DMS79 (cell line): ENCODE results near the gene IFT88.

Experiments
- DNase-seq: peaks from one replicate; lab custom pipeline; 2025; lab: John Stamatoyannopoulos, UW

The IFT88 gene

DNA sequence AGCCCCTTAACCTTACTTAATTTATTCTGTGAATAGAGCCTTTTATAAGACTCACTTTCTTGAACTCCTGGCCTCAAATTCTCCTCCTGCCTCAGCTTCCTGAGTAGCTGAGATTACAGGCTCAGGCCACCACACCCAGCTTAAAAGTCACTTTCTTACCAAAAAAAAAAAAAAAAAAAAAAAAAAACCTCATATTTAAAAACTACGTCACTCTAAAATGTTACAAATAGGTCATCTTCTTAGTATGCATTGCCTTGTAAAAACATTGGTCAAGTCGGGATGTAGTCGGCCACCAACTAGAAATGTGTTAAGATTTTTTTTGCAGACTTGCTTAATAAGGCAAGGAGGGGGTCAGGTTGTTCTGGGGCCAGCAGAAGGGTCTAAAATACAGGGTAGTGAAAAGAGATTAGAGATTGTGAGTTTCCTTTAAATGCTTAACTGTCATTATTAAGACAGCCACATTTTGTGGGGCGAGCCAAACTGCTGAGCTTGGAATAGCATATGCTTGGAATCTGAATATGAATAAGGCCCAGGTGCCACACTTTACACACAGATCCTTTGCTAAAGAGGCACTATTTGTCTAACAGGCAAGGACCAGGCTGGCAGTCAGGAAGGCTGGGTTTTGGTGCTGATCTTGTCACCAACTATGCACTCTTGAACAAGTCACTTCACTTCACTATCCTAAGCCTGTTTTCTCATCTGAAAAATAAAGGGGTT lies 120.1 kb downstream of the IFT88 start:
- DNase-seq, result no peak

DNA sequence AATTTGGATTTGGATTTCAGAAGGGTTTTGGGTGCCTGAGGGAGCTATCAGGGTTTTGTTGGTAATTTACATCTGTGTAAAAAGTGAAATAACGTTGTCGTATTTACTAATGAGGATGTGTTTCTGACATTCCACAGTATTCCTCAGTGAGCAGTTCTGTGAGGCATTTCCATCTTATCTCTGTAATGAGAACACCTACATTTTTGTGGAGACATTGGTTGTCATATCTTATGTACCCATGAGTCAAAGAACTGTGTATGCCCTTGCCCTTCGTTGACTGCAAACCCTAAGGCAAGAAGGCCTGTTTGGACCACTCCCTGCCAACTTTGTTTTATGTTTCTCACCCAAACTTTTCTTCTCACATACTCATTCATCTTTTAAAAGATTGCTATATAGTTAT lies 122.3 kb downstream of the IFT88 start:
- DNase-seq, result no peak

GRCh38 chr13:20691616-20692015 lies 124.7 kb downstream of the IFT88 start:
- DNase-seq, result no peak

- DNase-seq, result no peak
These were observed 129.1 kb downstream of the IFT88 start for GRCh38 chr13:20696073-20696472.

GRCh38 chr13:20699715-20700114 lies 132.8 kb downstream of the IFT88 start:
- no peak for DNase-seq

GRCh38 chr13:20700288-20700687 lies 133.3 kb downstream of the IFT88 start:
- DNase-seq, result no peak

DNA sequence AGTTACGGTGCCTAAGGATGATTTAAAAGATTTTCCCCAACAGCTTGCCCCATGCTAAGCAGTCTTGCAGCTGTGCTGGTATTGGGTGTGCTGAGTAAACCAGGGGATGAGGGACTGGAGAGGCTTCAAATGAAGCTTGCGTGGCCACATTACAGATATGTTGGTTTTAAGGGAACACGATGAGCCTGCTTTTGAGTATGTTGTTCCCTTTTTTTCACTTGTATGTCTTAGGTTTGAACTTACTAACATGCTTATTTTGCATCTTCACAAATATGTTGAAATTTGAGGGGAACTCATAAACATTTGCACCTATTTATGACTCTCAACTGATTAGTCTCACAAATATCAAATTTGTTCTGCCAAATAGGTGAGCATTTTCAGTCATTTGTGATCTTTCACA lies 134.5 kb downstream of the IFT88 start:
- no peak for DNase-seq

GRCh38 chr13:20702530-20702914 lies 135.6 kb downstream of the IFT88 start:
- DNase-seq, result no peak

- no peak for DNase-seq
These were observed 136.2 kb downstream of the IFT88 start, which contains the start of gene IL17D for GRCh38 chr13:20702915-20703779. Gene IL17D, plus strand, starts transcription at chr13:20703699. Its CDS starts 303 bp downstream, at chr13:20704002.

DNA sequence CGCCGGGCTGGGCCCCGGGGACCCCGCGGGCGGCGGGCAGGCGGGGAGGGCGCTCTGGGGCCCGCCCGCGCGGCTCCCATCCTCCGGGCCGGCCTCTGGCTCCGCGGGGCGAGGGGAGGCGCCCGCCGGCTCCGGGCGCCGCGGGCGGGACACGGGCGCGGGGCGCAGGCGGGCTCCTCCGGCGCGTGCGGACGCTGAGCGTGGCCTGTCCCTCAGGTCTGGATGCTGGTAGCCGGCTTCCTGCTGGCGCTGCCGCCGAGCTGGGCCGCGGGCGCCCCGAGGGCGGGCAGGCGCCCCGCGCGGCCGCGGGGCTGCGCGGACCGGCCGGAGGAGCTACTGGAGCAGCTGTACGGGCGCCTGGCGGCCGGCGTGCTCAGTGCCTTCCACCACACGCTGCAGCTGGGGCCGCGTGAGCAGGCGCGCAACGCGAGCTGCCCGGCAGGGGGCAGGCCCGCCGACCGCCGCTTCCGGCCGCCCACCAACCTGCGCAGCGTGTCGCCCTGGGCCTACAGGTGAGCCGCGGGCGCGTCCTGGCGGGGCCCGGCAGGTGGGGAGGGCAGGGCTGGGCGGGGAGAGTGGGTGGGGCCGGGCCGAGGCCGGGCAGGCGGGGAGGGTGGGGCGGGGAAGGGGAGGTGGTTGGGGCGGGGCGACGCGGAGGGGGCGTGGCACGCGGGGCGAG lies 137.0 kb downstream of the IFT88 start:
- DNase-seq, result no peak

DNA sequence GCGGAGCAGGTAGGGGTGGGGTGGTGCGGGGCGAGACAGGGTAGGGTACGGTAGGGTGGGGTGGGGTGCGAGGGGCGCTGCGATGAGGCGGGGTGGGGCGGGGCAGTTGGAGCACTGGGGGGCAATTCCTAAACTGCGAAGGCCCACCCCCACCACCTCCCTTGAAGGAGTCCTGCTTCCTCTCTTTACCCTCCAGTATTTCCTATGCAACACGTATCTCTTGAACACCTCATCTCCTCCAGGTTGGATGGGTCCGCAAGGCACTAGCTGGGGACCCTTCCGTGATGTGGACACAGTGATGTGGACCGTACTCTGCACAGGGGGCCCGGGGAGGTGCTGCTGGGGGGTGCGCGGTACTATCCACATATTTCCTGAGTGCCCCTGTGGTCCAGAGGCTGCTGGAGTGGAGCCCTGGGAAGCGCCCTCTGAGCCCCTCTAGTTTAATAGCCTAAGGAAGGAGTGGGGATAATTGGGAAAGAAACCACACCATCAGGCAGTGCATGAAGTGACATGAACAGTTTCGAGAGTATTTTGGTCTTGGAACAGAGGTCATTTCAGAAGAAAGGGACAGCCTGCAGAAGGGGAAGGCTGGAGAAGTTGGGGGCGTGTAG lies 137.6 kb downstream of the IFT88 start:
- no peak for DNase-seq

- DNase-seq, result no peak
These were observed 139.7 kb downstream of the IFT88 start for GRCh38 chr13:20706661-20707060.

GRCh38 chr13:20708216-20708615 lies 141.3 kb downstream of the IFT88 start:
- no peak for DNase-seq

DNA sequence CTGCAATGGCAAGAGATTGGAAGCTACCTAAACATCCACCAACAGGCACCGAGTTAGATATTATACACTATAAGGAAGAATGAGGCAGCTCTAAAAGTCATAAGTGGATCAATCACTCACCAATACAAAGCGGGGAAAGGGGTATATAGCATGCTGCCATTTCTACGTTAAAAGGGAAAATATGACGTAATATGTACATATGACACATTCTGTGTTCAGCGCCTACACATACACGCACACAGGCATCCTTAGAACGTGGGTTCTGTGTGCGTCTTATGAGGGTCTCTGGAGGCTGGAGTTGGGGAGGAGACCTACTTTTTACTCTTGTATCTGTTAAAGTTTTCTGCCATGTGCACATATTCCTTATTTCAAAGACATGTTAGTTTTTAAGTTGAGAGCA lies 142.4 kb downstream of the IFT88 start:
- no peak for DNase-seq

DNA sequence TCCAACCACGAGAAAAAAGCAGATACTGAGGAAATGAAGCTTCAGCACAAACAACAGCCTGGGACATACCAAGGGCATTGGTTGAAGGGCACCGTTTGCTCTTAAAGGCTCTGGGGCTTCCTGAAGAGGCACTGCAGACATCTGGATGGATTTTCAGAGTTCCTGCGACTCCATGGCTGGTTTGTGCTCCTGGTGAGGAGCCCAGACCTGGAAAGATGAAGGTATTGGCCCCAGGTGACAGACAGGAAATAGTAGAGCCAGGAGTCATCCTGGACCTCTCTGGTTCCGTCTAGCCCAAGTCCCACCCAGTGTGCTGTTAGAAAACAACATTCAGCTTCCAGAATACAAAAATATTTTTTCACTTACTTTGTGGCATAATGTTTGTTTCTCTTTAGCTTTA lies 142.8 kb downstream of the IFT88 start:
- no peak for DNase-seq

DNA sequence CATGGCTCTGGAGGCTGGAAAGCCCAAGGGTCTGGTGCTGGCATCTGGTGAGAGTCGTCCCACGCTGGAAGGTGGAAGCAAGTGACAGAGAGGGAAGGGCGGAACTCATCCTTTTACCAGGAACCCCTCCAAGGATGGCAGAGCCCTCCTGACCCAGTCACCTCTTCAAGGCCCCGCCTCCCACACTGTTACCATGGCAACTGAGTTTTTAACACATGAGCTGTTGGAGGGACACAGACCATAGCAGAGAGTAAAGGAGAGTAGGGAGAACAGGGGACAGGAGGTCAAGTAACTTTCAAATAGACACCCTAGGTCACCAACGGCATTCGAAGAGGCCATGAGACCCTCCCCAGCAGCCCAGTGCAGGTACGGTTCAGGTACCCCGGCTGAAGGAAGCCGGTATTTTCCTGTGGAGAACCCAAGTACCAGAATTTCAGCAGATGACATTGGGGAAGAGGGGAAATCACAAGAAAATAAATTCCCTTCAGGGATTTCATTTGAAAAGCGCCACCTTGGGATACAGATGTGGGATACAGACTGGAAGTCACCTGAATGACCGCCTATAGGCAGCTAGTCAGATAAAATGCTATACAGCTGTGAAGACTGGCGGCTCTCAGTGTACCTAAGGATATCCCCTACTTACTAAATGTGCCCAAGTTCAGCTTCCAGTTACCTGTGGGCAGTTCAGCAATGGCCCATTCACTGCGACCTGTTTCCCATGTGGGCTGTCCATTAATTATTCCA lies 144.5 kb downstream of the IFT88 start:
- no peak for DNase-seq

DNA sequence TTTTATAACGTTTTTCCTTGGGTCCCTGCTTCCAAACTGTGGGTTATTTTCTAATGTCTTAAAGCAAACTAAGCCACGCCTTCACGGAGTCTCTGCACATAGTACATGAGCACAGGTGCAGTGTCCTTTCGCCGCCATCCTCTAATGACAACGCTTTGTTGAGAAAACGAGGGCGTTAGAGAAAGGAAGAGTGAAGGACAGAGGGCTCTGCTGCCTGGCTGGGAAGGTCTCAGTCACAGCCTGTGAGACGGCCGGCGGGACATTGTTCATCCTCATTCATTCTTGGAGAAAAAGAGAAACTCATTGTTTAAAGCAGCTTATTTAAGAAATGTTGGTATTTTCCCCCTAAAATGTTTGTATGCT lies 146.0 kb downstream of the IFT88 start:
- DNase-seq, result no peak

DNA sequence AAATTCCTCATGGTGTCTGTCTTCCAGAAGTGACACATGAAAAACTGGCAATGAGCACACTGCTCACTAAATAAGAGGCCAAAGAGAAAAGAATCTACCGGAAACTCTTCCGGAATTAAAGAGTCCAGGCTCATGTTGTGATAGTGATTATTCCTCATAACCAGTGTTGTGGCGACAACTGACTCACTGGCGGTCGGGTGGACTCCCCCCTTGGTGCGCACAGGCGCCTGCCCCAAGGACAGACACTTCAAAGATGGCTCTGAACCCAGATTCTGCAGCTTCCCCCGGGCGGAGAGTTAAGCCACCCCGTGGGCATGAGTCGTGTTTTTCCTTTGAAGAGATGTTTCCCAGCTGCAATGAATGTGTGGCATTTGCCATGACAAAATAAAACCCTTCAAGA lies 146.8 kb downstream of the IFT88 start:
- no peak for DNase-seq

GRCh38 chr13:20714161-20714560 lies 147.2 kb downstream of the IFT88 start:
- no peak for DNase-seq

GRCh38 chr13:20714563-20715329 lies 147.8 kb downstream of the IFT88 start:
- DNase-seq, result no peak

GRCh38 chr13:20715330-20715712 lies 148.4 kb downstream of the IFT88 start:
- DNase-seq, result no peak
